Suprapubic skin (tissue), 4 donors: ENCODE results near the gene FASLG. TPM values are rescaled to one million over a fixed set of nuclear protein-coding genes. Genes with fewer than 3 reads are reported as not detected.

Experiments used
- DNase-seq, 2 donors: peaks; one replicate each; pipeline ENCODE4 v3.0.0-alpha.2; 2019; ENCODE audit warnings: low spot score in 2 of 2
- H3K27ac ChIP-seq: fragments of 200-600 bp; sonication (generic); one replicate; pipeline ENCODE4 v1.5.1; 2019
- H3K27me3 ChIP-seq: fragments of 200-600 bp; sonication (generic); one replicate; pipeline ENCODE4 v1.5.1; 2019
- H3K36me3 ChIP-seq: fragments of 200-600 bp; sonication (generic); one replicate; pipeline ENCODE4 v1.5.1; 2019
- H3K4me1 ChIP-seq: fragments of 200-600 bp; sonication (generic); one replicate; pipeline ENCODE4 v1.5.1; 2019
- H3K4me3 ChIP-seq: fragments of 200-600 bp; sonication (generic); one replicate; pipeline ENCODE4 v1.5.1; 2019; ENCODE audit warnings: mild to moderate bottlenecking
- H3K9me3 ChIP-seq: fragments of 200-600 bp; sonication (generic); one replicate; pipeline ENCODE4 v1.5.1; 2019
- EP300 ChIP-seq: sonication (generic); formaldehyde crosslinking; IDR thresholded peaks from one replicate; pipeline ENCODE4 v1.6.1; 2017; ENCODE audit warnings: antibody characterized with exemption
- POLR2A ChIP-seq, 2 donors: fragments of 450-650 bp; IDR thresholded peaks; one replicate each; pipeline ENCODE4 v1.6.1; 2017; ENCODE audit warnings: antibody characterized with exemption in 2 of 2, mild to moderate bottlenecking in 2 of 2, moderate library complexity in 2 of 2
- POLR2AphosphoS5 ChIP-seq, 3 donors: sonication (generic); formaldehyde crosslinking; IDR thresholded peaks; one replicate each; pipeline ENCODE4 v1.6.1; 2017; ENCODE audit warnings: antibody characterized with exemption in 3 of 3
- WGBS: methylation state at CpG from one replicate; pipeline ENCODE4 v1.1.5; 2018; 5-methylcytosine and 5-hydroxymethylcytosine counted together
- total RNA-seq, 4 donors: library from RNA; depleted of rRNA; stranded (reverse); fragments of >200 nt; gene quantifications; one replicate each; pipeline ENCODE4 v1.1.0, GENCODE V29; 2016
- TF ChIP-seq, protein P1 (sequence below), 2 donors: fragments of 200-600 bp in 1 of 2; fragments of 450-650 bp in 1 of 2; sonication (generic) in 1 of 2; IDR thresholded peaks; one replicate each; pipeline ENCODE4 v1.5.1; 2016 to 2019; ENCODE audit warnings: antibody characterized with exemption in 2 of 2, mild to moderate bottlenecking in 1 of 2, moderate library complexity in 1 of 2

Gene FASLG
- total RNA-seq, 4 donors from 2014 or later, result not detected

- Histone ChIP-seq H3K27ac (no peak overlapping the region), H3K9me3 (no peaks in the 10 kb centered on the region), H3K27me3 (no peaks in the 10 kb centered on the region), H3K4me3 (no peak overlapping the region), H3K36me3 (no peaks in the 10 kb centered on the region), H3K4me1 (no peaks in the 10 kb centered on the region)
- DNase-seq, result no peak
- TF ChIP-seq POLR2AphosphoS5 (IDR thresholded peaks at IDR 0.05), result no peak
- TF ChIP-seq, protein P1, sequence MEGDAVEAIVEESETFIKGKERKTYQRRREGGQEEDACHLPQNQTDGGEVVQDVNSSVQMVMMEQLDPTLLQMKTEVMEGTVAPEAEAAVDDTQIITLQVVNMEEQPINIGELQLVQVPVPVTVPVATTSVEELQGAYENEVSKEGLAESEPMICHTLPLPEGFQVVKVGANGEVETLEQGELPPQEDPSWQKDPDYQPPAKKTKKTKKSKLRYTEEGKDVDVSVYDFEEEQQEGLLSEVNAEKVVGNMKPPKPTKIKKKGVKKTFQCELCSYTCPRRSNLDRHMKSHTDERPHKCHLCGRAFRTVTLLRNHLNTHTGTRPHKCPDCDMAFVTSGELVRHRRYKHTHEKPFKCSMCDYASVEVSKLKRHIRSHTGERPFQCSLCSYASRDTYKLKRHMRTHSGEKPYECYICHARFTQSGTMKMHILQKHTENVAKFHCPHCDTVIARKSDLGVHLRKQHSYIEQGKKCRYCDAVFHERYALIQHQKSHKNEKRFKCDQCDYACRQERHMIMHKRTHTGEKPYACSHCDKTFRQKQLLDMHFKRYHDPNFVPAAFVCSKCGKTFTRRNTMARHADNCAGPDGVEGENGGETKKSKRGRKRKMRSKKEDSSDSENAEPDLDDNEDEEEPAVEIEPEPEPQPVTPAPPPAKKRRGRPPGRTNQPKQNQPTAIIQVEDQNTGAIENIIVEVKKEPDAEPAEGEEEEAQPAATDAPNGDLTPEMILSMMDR (IDR thresholded peaks at IDR 0.05), result no peak
- no peak for TF ChIP-seq POLR2A (IDR thresholded peaks at IDR 0.05)
- no peak for TF ChIP-seq EP300
- 38% methylated on average over 2 of the region's 2 CpGs for WGBS
These were observed 49.5 kb downstream of the FASLG start for GRCh38 chr1:172708452-172708851.

- 87% methylated on average over 1 of the region's 1 CpG for WGBS
- no peak for DNase-seq
- H3K27me3 ChIP-seq, result no peaks in the 10 kb centered on the region
- no peaks in the 10 kb centered on the region for H3K9me3 ChIP-seq
- H3K4me1 ChIP-seq, result no peaks in the 10 kb centered on the region
- H3K4me3 ChIP-seq, result no peak overlapping the region
- TF ChIP-seq POLR2A (IDR thresholded peaks at IDR 0.05), result no peak
- TF ChIP-seq POLR2AphosphoS5 (IDR thresholded peaks at IDR 0.05), result no peak
- TF ChIP-seq, protein P1 (IDR thresholded peaks at IDR 0.05), result no peak
- no peak for TF ChIP-seq EP300
- no peaks in the 10 kb centered on the region for H3K36me3 ChIP-seq
- no peak overlapping the region for H3K27ac ChIP-seq
These were observed 52.7 kb downstream of the FASLG start for GRCh38 chr1:172711558-172711957.

DNA sequence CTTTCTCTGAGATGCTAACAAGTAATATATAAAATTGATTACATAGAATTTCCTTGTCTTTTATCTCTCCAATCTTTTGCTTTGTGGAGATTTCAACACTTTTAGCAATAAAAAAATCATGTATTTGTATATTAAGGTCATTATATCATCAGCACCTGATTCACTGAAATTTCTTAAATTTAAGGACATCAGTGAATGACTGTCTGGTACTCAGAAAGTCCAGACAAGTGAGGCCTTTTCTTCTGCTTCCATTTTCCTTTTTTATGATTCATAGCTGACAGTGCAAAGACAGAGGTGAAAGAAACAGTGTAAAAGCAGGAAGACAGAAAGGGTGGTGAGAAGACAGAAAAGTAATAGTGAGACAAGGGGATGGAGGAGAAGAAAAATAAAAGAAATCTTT lies 54.6 kb downstream of the FASLG start:
- no peaks in the 10 kb centered on the region for H3K27me3 ChIP-seq
- H3K9me3 ChIP-seq, result no peaks in the 10 kb centered on the region
- H3K36me3 ChIP-seq, result no peaks in the 10 kb centered on the region
- TF ChIP-seq, protein P1 (IDR thresholded peaks at IDR 0.05), result no peak
- TF ChIP-seq POLR2AphosphoS5 (IDR thresholded peaks at IDR 0.05), result no peak
- TF ChIP-seq POLR2A (IDR thresholded peaks at IDR 0.05), result no peak
- TF ChIP-seq EP300, result no peak
- H3K4me3 ChIP-seq, result no peak overlapping the region
- no peak overlapping the region for H3K27ac ChIP-seq
- no peak for DNase-seq
- no peaks in the 10 kb centered on the region for H3K4me1 ChIP-seq

Other genes with a start within 250 kb of the FASLG start
- 1 to 10 TPM in 2 of 4 donors, under 1 TPM in 1, not detected in 1; 0.89 to 1.5 (median 1.5) TPM for gene C1orf105, start 238.4 kb upstream of the FASLG start, total RNA-seq
- gene PIGC, start 215.0 kb upstream of the FASLG start, total RNA-seq, result 10 to 100 TPM; 16.8 to 51.8 (median 34.1) TPM
- gene SUCO, start 126.0 kb upstream of the FASLG start, total RNA-seq, result 10 to 100 TPM; 23.9 to 49.4 (median 34.5) TPM